Stromal cell of bone marrow (primary cell): ENCODE data around the gene TPPP.
"Not testable (repeated sequence)": the region's sequence is repeated elsewhere in the genome, so short reads cannot be mapped to it uniquely, and the experiment has no call there.

Experiments
- DNase-seq: peaks from one replicate; pipeline ENCODE4 v3.0.0-alpha.2; 2012; ENCODE audit warnings: low read depth

TPPP gene

DNA sequence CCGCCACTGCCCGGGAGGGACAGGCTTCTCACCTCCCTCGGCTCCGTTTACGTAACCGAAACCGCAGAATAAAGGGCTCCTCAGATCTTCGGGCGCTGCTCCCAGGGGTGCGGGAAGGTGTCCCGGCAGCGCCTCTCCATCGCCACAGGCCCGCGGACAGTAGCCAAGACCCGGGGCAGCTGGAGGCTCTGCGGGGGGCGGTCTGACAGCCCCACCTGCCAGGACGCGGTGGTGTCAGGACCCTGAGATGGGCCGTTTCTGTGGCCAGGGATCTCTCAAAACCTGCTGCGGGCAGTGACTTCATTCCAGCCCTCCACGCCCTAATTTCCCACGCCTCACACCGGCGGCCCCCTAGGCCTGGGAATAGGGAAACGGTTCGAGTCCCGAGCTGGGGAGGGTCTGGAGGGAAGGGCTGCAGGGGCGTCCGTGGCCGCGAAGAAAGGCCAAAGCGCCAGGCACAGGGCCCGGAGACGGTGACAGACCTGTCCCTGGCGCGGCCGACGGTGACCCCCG, 567 bp downstream of the TPPP start:
- not testable (repeated sequence) for DNase-seq

GRCh38 chr5:691817-692528, 1.2 kb downstream of the TPPP start:
- no peak for DNase-seq

- not testable (repeated sequence) for DNase-seq
Measured at GRCh38 chr5:691049-691448, 2.1 kb downstream of the TPPP start.

GRCh38 chr5:690293-690692, 2.9 kb downstream of the TPPP start:
- not testable (repeated sequence) for DNase-seq

DNA sequence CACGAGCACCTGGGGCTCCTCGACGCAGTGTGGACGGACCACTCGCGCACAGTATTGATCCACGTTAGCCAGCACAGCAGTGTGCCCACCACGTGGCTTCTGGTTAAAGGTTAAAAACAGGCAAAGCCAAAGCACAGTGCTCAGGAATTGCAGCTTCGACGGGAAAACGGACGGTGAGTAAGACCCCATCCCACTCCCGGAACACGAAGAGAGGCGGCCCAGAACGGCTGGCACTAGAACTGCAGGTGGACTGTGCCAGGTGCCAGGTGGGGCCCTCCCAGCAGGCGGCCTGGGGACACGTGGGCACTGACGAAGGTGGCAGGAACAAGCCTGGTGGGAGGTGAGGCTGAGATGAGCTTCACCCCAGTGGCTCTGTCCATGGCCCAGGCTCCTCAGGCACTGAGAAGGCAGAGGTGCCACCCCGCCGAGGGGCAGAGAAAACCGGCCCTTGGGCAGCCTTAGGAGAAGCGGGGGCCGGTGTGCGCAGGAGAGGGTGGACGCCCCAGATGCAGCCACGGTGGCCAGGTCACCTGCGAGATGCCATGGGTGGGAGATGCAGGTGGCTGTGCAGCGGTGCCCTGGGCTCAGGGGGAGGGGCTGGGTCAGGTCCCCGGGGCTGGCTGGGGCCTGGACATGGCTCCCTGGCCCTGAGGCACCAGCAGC, 4.7 kb downstream of the TPPP start:
- not testable (repeated sequence) for DNase-seq

DNA sequence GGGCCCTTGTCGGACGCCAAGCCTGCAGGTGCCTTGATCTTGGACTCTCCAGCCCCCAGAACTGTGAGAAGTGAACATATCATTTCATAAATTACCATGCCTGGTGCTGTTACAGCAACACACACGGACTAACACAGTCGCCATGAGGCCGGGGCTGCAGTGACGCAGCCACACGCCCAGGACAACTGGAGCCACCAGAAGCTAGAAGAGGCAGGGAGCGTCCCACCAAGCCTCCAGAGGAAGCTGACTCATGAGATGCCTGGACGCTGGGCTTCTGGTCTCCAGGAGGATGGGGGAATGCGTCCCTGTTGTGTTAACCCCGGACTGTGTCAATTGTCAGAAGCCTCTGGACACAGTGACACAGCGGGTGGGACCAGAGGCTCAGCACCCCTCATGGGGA, 6.2 kb downstream of the TPPP start:
- not testable (repeated sequence) for DNase-seq

DNA sequence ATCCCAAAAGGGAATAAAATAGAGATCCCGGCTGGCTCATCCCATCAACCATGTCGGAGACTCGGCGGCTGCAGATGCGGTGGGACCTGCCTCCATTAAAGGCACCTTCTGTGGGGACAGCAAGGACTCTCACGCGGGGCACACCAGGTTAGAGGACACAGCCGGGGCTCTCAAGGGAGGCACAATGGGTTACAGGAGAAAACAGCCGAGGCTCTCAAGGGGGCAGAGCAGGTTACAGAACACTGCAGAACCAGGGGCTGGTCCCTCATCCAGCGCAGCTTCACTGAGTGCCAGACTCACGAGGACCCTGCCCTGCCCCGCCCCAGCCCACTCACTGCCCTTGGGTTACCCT, 7.0 kb downstream of the TPPP start:
- DNase-seq, result not testable (repeated sequence)

GRCh38 chr5:685262-686171, 7.6 kb downstream of the TPPP start:
- DNase-seq, result no peak

DNA sequence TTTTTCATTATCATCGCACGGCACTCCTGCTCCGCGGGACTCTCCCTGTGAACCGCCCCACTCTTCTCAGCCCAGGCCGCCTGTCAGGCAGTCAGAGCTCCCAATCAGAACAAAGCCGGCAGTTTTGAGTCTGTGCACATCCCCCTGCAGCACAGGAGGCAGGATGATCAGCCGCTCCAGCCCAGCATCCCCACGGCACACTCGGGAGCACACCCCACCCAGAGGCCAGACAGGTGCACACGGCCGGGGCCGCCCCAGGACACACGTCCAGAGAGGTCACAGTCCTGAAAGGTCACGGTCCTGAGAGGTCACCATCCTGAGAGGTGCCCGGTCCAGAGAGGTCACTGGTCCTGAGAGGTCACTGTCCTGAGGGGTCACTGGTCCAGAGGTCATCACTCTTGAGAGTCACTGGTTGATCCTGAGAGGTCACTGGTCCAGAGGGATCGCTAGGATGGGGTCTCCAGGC, 8.4 kb downstream of the TPPP start:
- DNase-seq, result no peak

GRCh38 chr5:683551-684481, 9.3 kb downstream of the TPPP start:
- DNase-seq, result no peak

DNA sequence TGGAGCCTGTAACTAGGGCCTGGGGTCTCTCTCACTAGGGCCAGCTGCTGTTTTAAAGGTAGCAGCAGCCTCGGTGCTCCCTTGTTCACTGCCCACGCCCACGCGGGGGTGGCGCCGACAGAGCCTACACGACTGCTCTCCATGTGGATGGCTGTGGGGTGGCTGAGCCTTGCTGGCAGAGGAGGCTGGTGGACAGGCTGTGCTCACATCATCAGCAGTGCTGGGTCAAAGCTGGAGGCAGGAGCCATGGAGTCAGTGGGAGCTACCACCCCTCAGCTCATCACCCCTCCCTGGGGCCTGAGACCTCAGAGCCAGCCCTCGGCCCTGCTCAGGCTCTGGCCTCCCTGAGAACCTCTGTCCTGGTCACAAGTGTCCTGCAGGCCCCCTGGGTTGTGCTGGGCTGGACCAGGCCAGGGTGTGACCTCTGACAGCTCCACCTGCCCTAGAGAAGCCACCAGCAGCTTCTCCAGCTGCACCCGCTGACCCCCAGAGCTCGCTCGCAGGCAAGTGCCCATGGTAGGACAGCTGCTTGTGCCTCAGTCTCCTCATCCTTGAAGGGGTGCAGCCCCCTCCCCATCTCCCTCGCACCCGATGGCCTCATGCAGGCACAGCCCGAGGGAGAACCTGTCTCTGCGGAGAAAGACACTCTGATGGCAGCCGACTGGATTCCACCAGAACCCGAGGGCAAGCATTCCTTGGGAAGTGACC, 10.3 kb downstream of the TPPP start:
- not testable (repeated sequence) for DNase-seq

GRCh38 chr5:682216-682615, 10.9 kb downstream of the TPPP start:
- not testable (repeated sequence) for DNase-seq

GRCh38 chr5:681317-682191, 11.6 kb downstream of the TPPP start:
- not testable (repeated sequence) for DNase-seq

DNA sequence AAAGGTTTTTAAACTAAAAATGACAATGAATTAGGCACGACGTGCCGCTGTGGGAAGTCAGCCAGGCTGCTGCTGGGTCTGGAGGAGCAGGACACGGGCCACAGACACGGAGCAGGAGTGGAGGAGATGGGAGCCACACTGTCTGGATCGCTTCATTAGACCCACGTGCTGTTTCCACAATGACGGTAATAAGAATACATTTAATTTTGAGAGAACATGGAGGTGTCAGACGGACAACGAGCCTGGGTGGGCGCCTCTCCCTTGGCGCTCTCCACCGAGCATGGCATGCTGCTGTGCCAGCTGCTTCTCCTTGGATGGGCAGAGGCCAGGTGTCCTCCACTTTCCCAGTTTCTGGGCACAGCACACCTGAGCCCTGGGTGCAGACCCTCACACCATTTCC, 12.3 kb downstream of the TPPP start:
- not testable (repeated sequence) for DNase-seq

- DNase-seq, result not testable (repeated sequence)
Measured at GRCh38 chr5:680118-680795, 12.9 kb downstream of the TPPP start.

- not testable (repeated sequence) for DNase-seq
Measured at GRCh38 chr5:679166-679895, 13.8 kb downstream of the TPPP start.

DNA sequence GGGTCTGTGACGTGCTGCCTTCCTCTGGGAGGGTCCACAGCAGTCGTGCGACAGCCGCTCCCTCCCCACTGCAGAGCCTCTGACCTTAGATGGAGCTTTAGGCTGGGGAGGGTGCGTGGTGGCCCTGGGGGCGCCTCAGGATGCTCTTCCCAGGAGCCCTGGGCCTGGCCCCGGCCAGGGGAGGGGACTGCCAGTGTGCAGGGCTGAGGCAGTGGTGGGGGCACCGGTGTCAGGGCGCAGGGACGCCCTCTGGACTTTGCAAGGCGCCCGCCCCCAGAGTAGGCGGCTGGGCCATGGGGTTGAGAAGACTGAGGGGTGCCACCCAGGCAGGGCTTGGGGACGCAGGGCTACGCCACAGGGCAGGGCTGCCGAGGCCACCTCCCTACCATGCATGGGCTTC, 14.6 kb downstream of the TPPP start:
- not testable (repeated sequence) for DNase-seq
